SJCRH30 (cell line): ENCODE measurements around the gene GRM4. TPM values are rescaled to one million over a fixed set of nuclear protein-coding genes. Genes with fewer than 3 reads are reported as not detected.

Experiments
- DNase-seq, 2 experiments: peaks; one replicate each; pipeline ENCODE4 v3.0.0-alpha.2; 2015 to 2020
- H3K27ac ChIP-seq: fragments of 250-450 bp; sonication (Bioruptor Pico); 2 replicates; pipeline ENCODE4 v1.5.1; 2020; ENCODE audit warnings: mild to moderate bottlenecking, moderate library complexity
- H3K27me3 ChIP-seq: fragments of 250-450 bp; sonication (Bioruptor Pico); 2 replicates; pipeline ENCODE4 v1.5.1; 2020; ENCODE audit warnings: mild to moderate bottlenecking, moderate library complexity
- H3K36me3 ChIP-seq: fragments of 250-450 bp; sonication (Bioruptor Pico); 2 replicates; pipeline ENCODE4 v1.5.1; 2020; ENCODE audit warnings: mild to moderate bottlenecking, moderate library complexity
- H3K4me1 ChIP-seq: fragments of 250-450 bp; sonication (Bioruptor Pico); 2 replicates; pipeline ENCODE4 v1.5.1; 2020; ENCODE audit warnings: mild to moderate bottlenecking, moderate library complexity
- H3K4me3 ChIP-seq: fragments of 250-450 bp; sonication (Bioruptor Pico); 2 replicates; pipeline ENCODE4 v1.5.1; 2020; ENCODE audit warnings: mild to moderate bottlenecking, moderate library complexity
- H3K9me3 ChIP-seq: fragments of 250-450 bp; sonication (Bioruptor Pico); replicated peaks from 2 replicates; pipeline ENCODE4 v1.5.1; 2020; ENCODE audit warnings: mild to moderate bottlenecking, moderate library complexity
- total RNA-seq: library from RNA; depleted of rRNA; stranded (reverse); fragments of >200 nt; shearing (Covaris generic); gene quantifications from 2 replicates; pipeline ENCODE4 v1.2.3, GENCODE V29; 2014

Gene GRM4
- total RNA-seq, 1 experiment from 2014 or later = 0.06 TPM

GRCh38 chr6:34114695-34115402 is 31.0 kb downstream of the GRM4 start:
- Histone ChIP-seq H3K4me1 (no peaks in the 10 kb centered on the region), H3K27me3 (no peaks in the 10 kb centered on the region; the same call in 1 of the 2 replicates), H3K36me3 (no peaks in the 10 kb centered on the region), H3K9me3 (no peaks in the 10 kb centered on the region), H3K27ac (no peak overlapping the region), H3K4me3 (no peak overlapping the region)
- no peak for DNase-seq

GRCh38 chr6:34113532-34113931 is 32.4 kb downstream of the GRM4 start:
- Histone ChIP-seq H3K27me3 (peaks cover 5% of the 10 kb centered on the region; the same call in 1 of the 2 replicates), H3K36me3 (no peaks in the 10 kb centered on the region), H3K4me3 (no peak overlapping the region), H3K27ac (no peak overlapping the region), H3K9me3 (no peaks in the 10 kb centered on the region), H3K4me1 (no peaks in the 10 kb centered on the region)
- DNase-seq = no peak

GRCh38 chr6:34112126-34112525 is 33.8 kb downstream of the GRM4 start:
- Histone ChIP-seq H3K36me3 (no peaks in the 10 kb centered on the region), H3K27ac (no peak overlapping the region), H3K4me3 (no peak overlapping the region), H3K4me1 (no peaks in the 10 kb centered on the region), H3K27me3 (peaks cover 9% of the 10 kb centered on the region), H3K9me3 (no peaks in the 10 kb centered on the region)
- no peak for DNase-seq

GRCh38 chr6:34110610-34111009 is 35.3 kb downstream of the GRM4 start:
- Histone ChIP-seq H3K27ac (no peak overlapping the region), H3K27me3 (peaks cover 10% of the 10 kb centered on the region), H3K36me3 (no peaks in the 10 kb centered on the region), H3K4me1 (no peaks in the 10 kb centered on the region), H3K9me3 (no peaks in the 10 kb centered on the region), H3K4me3 (no peak overlapping the region)
- no peak for DNase-seq

- no peaks in the 10 kb centered on the region for H3K9me3 ChIP-seq
- no peak overlapping the region for H3K4me3 ChIP-seq
- no peaks in the 10 kb centered on the region for H3K36me3 ChIP-seq
- no peaks in the 10 kb centered on the region for H3K4me1 ChIP-seq
- H3K27me3 ChIP-seq = peaks cover 18% of the 10 kb centered on the region
- no peak for DNase-seq
- no peak overlapping the region for H3K27ac ChIP-seq
Observed at GRCh38 chr6:34108176-34108575, 37.7 kb downstream of the GRM4 start.

GRCh38 chr6:34106900-34107299 is 39.0 kb downstream of the GRM4 start:
- no peaks in the 10 kb centered on the region for H3K36me3 ChIP-seq
- no peak overlapping the region for H3K27ac ChIP-seq
- H3K9me3 ChIP-seq = no peaks in the 10 kb centered on the region
- H3K27me3 ChIP-seq = peaks cover 18% of the 10 kb centered on the region
- H3K4me1 ChIP-seq = no peaks in the 10 kb centered on the region
- H3K4me3 ChIP-seq = no peak overlapping the region
- no peak for DNase-seq

GRCh38 chr6:34106421-34106820 is 39.5 kb downstream of the GRM4 start:
- Histone ChIP-seq H3K27ac (no peak overlapping the region), H3K4me3 (no peak overlapping the region), H3K9me3 (no peaks in the 10 kb centered on the region), H3K27me3 (peaks cover 18% of the 10 kb centered on the region), H3K4me1 (no peaks in the 10 kb centered on the region), H3K36me3 (no peaks in the 10 kb centered on the region)
- no peak for DNase-seq

- H3K27me3 ChIP-seq = peaks cover 21% of the 10 kb centered on the region
- H3K4me3 ChIP-seq = no peak overlapping the region
- no peak for DNase-seq
- no peaks in the 10 kb centered on the region for H3K4me1 ChIP-seq
- H3K27ac ChIP-seq = no peak overlapping the region
- no peaks in the 10 kb centered on the region for H3K36me3 ChIP-seq
- H3K9me3 ChIP-seq = no peaks in the 10 kb centered on the region
Observed at GRCh38 chr6:34104628-34105027, 41.3 kb downstream of the GRM4 start.

- no peak overlapping the region for H3K27ac ChIP-seq
- DNase-seq = no peak
- no peaks in the 10 kb centered on the region for H3K4me1 ChIP-seq
- peaks cover 18% of the 10 kb centered on the region for H3K27me3 ChIP-seq
- H3K36me3 ChIP-seq = no peaks in the 10 kb centered on the region
- H3K4me3 ChIP-seq = no peak overlapping the region
- no peaks in the 10 kb centered on the region for H3K9me3 ChIP-seq
Observed at GRCh38 chr6:34104186-34104585, 41.7 kb downstream of the GRM4 start.

- Histone ChIP-seq H3K36me3 (no peaks in the 10 kb centered on the region), H3K27me3 (peaks cover 18% of the 10 kb centered on the region), H3K4me1 (no peaks in the 10 kb centered on the region), H3K9me3 (no peaks in the 10 kb centered on the region), H3K27ac (no peak overlapping the region), H3K4me3 (no peak overlapping the region)
- DNase-seq = no peak
Observed at GRCh38 chr6:34103321-34103720, 42.6 kb downstream of the GRM4 start.

GRCh38 chr6:34102696-34103095 is 43.2 kb downstream of the GRM4 start:
- H3K9me3 ChIP-seq = no peaks in the 10 kb centered on the region
- DNase-seq = no peak
- no peaks in the 10 kb centered on the region for H3K4me1 ChIP-seq
- peaks cover 18% of the 10 kb centered on the region for H3K27me3 ChIP-seq
- H3K36me3 ChIP-seq = no peaks in the 10 kb centered on the region
- no peak overlapping the region for H3K27ac ChIP-seq
- H3K4me3 ChIP-seq = no peak overlapping the region

- H3K27ac ChIP-seq = no peak overlapping the region
- no peaks in the 10 kb centered on the region for H3K4me1 ChIP-seq
- DNase-seq = no peak
- no peaks in the 10 kb centered on the region for H3K36me3 ChIP-seq
- H3K9me3 ChIP-seq = no peaks in the 10 kb centered on the region
- H3K4me3 ChIP-seq = no peak overlapping the region
- peaks cover 17% of the 10 kb centered on the region for H3K27me3 ChIP-seq
Observed at GRCh38 chr6:34102099-34102656, 43.7 kb downstream of the GRM4 start.

GRCh38 chr6:34100788-34101187 is 45.1 kb downstream of the GRM4 start:
- DNase-seq = no peak
- H3K27ac ChIP-seq = no peak overlapping the region
- H3K27me3 ChIP-seq = peaks cover 17% of the 10 kb centered on the region
- H3K36me3 ChIP-seq = no peaks in the 10 kb centered on the region
- H3K9me3 ChIP-seq = no peaks in the 10 kb centered on the region
- no peaks in the 10 kb centered on the region for H3K4me1 ChIP-seq
- H3K4me3 ChIP-seq = no peak overlapping the region

- DNase-seq = no peak
- no peaks in the 10 kb centered on the region for H3K36me3 ChIP-seq
- peaks cover 22% of the 10 kb centered on the region for H3K27me3 ChIP-seq
Observed at GRCh38 chr6:34099878-34100277, 46.0 kb downstream of the GRM4 start.

GRCh38 chr6:34098045-34098936 is 47.6 kb downstream of the GRM4 start:
- H3K4me1 ChIP-seq = no peaks in the 10 kb centered on the region
- no peak for DNase-seq
- no peak overlapping the region for H3K27ac ChIP-seq
- peaks cover 16% of the 10 kb centered on the region for H3K27me3 ChIP-seq
- H3K9me3 ChIP-seq = no peaks in the 10 kb centered on the region
- H3K4me3 ChIP-seq = no peak overlapping the region
- H3K36me3 ChIP-seq = no peaks in the 10 kb centered on the region

More at GRCh38 chr6:34099878-34100277, 46.0 kb downstream of the GRM4 start:
- Histone ChIP-seq H3K27ac (no peak overlapping the region), H3K4me3 (no peak overlapping the region), H3K9me3 (no peaks in the 10 kb centered on the region), H3K4me1 (no peaks in the 10 kb centered on the region)
